NCI-H526 treated with DMSO at 0.1 percent for 48 hours (cell line): ENCODE measurements around the gene ZDHHC24.

ENCODE experiments used
- DNase-seq: peaks from one replicate; lab custom pipeline; 2025; lab: John Stamatoyannopoulos, UW

The ZDHHC24 gene

DNA sequence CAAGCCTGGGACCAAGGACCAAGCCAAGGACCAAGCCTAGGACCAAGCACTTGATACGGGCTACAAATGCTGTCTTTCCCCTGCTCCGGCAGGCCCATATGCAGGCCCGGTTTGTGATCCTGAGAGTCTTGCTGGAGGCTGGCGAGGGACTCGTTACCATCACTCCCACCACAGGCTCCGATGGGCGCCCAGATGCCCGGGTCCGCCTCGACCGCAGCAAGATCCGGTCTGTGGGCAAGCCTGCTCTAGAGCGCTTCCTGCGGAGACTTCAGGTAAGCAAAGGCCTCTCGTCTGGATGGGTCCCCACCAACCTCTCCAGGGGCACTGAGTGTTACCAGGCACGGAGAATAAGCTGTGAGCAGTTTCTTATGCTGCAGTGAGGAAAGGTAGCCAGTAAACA, 48.6 kb downstream of the ZDHHC24 start:
- no peak for DNase-seq

GRCh38 chr11:66495401-66495854, 50.4 kb downstream of the ZDHHC24 start:
- no peak for DNase-seq

- no peak for DNase-seq
Observed at GRCh38 chr11:66494935-66495334, 50.9 kb downstream of the ZDHHC24 start.

DNA sequence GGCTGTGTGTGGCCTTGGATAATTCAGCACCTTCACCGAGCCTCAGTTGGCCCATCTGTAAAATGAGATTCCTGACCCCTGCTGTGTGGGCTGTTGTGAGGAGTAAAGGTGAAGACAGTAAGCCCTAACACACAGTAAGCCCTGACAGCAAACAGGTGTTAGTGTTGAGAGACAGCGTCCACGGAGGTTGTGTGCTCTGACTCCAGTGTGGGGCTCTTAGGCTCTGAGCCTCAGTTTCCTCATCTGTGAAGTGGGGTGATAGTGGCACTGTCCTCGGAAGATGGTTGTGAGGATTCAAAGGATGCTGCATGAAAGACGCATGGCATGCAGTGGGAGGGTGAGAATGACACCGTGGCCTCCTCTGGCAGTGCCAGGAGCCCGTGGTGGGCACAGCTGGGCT, 51.4 kb downstream of the ZDHHC24 start:
- DNase-seq, result no peak

DNA sequence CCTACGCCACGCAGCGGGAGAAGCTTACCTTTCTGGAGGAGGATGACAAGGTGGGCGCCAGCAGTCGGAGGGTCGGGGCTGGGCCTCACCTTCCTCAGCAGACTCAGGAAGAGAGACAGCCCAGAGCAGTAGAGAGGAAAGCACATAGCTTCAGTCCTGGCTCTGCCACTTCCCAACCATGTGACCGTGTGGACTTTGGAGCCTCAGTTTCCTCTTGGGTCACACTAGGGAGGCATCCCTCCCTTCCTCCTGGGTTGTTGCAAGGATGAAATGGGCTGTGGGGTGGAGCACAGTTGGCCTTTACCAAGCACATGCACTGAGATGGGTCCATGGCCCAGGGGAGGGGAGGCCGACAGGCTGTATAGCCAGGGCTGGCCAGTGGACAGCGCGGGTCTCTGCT, 52.7 kb downstream of the ZDHHC24 start:
- DNase-seq, result no peak

- DNase-seq, result no peak
Observed at GRCh38 chr11:66492161-66492865, 53.5 kb downstream of the ZDHHC24 start.

GRCh38 chr11:66491315-66491935, 54.4 kb downstream of the ZDHHC24 start:
- no peak for DNase-seq

- DNase-seq, result no peak
Observed at GRCh38 chr11:66489636-66490035, 56.2 kb downstream of the ZDHHC24 start.

- DNase-seq, result no peak
Observed at GRCh38 chr11:66488957-66489356, 56.9 kb downstream of the ZDHHC24 start.

DNA sequence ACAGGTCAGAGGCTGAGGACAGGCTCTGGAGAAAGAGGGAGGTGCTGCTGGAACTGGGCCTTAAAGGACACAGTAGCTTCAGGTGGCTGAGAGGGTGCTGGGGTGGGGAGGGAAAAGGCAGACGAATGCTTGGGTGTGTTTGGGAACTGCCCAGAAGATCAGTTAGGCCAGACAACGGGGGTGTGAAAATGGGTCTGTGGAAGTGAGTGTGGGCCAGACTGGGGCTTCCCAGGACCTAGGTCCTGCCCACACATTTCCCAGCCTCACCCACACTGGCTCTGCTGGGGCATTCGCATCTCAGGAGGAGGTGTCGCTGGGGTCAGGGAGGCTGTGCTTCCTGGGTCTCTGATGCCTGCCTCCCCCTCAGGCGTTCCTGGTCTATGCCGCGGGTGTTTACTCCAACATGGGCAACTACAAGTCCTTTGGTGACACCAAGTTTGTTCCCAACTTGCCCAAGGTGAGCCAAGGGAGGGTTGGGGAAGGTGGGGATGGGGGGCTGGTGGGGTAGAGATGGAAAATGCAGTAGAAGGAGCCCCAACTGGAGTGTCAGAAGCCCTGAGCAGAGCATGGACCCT, 61.0 kb downstream of the ZDHHC24 start:
- DNase-seq, result no peak

GRCh38 chr11:66480117-66480938, 65.5 kb downstream of the ZDHHC24 start, which contains the start of gene DPP3:
TSS of gene DPP3 (plus strand) at chr11:66480434. CDS start at chr11:66482201, 1,767 bp downstream.
- DNase-seq, result peak; percentile 96

DNA sequence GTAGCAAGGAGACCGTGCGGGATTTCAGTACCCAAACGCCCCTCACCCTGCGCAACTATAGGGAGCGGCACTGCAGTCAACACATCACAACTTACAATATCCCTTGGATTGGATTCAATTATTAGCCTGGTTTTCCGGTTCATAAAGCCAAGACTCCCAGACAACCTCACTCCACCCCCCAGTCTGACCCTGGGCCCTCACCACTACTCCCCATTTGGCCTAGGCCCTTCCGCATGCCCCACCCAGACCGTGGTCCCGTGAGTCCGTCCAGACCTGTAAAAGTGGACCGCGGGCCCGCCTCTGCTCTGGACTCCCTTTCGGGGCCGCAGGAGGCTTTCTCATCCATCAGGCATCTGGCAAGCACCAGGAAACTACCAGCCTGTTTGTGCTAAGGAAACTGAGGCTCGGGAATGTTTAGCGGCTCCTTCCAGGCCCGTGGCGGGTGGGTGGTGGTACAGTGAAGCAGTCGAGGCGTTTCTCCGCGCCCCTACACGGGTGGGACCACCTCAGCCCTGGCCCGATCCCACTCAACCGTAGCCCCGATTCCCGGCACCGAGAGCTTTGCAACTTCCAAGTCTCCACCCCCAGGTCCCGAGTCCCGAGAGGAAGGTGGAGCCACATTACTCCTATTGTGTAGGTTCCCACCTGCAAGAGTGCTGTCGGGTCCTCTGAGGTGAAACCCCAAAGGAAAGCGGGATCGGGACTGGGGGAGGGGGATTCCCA, 66.3 kb downstream of the ZDHHC24 start:
- peak; percentile 84 for DNase-seq

GRCh38 chr11:66478729-66479393, 67.0 kb downstream of the ZDHHC24 start:
- DNase-seq, result no peak

DNA sequence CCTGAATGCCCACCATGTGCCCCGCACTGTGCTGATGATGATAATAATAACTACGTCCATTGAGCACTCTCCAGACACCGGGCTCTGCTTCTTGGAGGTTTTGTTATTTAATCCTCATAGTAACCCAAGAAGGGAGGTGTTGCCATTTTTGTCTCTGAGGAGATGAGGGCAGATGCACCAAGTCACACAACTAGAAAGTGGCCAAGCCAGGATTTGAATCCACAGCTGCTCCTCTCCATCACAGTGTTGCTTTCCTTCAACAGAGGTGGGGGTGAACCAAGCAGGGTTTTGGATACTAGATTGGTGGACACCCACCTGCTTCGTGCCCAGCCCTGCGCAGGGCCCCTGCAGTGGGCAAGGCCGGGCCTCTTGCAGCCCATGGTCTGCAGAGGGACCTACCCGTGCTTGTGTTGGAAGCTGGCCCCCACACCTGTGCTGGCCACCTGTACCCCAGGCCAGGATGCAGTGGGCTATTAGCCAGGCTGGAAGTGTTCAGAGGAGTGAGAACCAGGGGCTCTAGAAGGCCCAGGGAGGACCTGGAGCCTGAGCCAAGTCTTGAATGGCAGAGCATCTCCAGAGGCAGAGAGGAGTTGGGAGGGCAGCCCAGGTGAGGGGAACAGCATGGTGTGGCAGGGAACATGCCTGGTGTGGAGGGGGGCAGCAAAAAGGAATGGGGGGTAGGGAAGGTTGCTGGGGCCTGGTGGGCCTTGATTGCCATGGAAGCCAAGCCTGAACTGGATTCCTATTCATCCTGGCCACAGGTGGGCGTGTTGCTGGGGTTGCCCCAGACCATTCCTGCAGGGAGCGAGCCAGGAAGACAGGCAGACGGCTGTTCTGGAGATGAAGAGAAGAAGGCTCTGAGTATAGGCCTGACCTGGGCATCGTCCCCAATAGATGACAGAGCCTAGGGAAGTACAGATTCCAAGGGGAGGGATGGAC, 68.3 kb downstream of the ZDHHC24 start:
- DNase-seq, result no peak

DNA sequence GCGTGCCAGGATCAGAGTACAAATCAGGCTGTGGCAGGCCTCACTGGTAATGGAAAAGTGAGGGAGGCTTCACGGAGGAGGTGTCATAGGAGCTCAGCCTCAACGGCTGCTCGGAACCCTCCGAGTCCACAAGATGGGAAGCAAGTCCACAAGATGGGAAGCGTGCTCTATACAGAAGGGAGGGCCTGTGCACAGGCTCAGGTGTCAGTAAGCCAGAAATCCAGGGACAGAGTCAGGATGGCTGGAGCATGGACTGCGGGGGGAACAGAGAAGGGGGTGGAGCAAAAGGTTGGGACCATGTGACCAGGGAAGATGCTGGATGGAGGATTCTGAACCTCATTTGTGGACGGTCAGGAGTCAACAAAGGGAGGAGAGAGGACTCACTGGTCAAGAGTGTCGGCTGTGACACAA, 69.0 kb downstream of the ZDHHC24 start:
- DNase-seq, result no peak

DNA sequence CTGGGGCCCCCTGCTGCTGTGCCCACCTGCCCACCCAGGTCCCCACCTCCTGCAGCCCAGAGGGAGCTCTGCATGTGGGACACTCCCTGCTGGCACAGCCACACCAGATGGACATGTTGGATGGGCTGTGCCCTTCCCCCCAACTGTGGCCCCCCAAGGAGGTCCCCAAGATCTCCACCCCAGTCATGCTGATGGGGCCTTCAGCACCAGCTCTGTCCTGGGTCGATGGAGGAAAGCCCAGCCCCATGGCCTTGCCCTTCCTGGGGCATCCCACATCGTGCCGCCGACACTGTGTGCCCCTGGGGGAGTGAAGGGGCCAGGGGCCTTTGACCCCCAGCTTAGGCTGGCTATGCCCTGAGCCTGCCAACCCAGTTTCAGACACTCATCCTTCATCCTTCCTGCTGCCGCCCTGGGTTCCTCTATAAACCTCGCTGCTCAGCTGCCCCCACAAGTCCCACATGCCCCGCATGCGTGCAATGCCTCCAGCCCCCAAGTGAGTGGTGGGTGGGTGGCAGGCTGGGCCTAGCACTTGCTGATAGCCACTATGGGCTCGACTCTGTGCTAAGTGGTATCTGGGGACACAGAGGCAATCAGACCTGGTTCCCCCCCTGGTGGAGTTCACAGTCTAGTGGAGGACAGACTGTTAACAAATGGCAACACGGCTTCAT, 69.5 kb downstream of the ZDHHC24 start:
- DNase-seq, result no peak

DNA sequence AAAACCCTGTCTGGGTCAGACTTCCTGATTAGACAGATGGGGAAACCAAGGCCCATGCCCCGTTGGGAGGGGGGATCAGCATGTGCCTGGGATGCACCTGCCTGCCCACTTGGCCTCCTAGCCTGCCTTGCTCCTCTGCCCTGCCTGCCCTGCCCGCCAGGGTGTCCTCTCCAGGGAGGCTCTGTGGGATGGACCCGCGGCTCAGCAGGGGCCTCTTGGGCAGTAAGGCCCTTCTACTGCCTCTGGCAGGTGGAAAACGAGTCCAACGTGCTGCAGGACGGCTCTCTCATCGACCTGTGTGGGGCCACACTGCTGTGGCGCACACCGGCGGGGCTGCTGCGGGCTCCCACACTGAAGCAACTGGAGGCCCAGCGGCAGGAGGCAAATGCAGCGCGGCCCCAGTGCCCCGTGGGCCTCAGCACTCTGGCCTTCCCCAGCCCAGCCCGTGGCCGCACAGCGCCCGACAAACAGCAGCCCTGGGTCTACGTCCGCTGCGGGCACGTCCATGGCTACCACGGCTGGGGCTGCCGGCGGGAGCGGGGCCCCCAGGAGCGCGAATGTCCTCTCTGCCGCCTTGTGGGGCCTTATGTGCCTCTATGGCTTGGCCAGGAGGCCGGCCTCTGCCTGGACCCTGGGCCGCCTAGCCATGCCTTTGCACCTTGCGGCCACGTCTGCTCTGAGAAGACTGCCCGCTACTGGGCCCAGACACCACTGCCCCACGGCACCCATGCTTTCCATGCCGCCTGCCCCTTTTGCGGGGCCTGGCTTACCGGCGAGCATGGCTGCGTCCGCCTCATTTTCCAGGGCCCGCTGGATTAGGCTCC, 70.3 kb downstream of the ZDHHC24 start:
- DNase-seq, result no peak
